Suppressor macrophage treated with lipopolysaccharide for 1 hour (primary cell): ENCODE measurements around the gene TPCN2.

Experiments
- DNase-seq, 3 donors: peaks; one replicate each; pipeline ENCODE4 v3.0.0-alpha.2; 2020 to 2022

The TPCN2 gene

GRCh38 chr11:69058511-69059270 lies 10.0 kb downstream of the TPCN2 start:
- no peak for DNase-seq

DNA sequence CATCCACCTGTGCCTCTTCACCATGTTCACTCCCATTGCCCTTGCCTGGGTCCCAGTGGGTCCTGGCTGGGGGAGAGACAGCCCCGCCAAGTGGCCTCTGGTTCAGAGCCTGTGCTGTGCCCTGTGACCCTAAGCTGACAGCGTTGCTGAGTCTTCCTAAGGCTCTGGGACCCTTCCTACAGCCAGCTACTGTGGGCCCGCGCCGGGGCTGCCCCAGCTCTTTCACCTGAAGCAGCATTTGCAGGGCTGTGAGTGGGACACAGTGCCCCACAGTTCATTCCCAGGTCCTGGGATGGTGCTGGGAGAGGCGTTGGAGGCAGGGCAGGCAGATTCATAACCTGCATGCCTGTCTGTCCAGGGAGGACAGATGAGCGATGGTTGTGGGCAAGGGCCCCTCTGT lies 10.7 kb downstream of the TPCN2 start:
- no peak for DNase-seq

DNA sequence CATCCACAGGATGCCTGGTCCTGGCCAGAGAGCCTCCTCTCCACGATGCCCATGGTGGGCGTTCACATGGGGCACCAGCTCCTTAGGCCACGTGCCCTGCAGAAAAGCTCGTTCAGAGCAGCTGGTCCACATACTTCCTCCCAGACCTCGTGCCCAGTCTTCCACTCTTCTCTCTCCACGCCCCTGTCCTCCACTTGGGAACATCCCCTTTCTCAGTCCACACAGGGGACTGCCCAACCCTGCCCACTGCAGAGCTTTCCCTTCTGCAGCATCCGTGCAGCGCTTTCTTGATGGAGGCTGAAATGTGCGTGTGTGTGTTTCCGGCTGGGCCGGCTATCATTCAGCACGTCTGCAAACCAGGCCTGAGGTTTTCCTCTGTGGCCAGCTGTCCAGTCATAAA lies 11.3 kb downstream of the TPCN2 start:
- DNase-seq, result no peak

GRCh38 chr11:69060806-69061712 lies 12.3 kb downstream of the TPCN2 start:
- DNase-seq, result no peak

DNA sequence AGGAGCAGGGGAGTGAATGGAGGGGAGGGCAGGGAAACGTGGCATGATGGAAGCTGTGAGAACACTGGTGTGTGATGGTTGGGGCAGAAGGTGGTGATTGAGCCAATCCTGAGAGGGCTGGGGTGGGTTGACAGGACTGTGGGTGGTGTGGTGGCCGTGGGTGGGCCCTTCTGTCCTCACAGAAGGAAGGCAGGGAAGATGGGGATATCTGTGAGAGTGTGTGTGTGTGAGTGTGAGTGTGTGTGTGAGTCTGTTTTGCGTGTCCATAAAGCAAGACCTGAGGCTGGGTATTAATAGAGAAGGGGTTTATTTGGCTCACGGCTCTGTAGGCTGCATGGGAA lies 13.0 kb downstream of the TPCN2 start:
- no peak for DNase-seq

DNA sequence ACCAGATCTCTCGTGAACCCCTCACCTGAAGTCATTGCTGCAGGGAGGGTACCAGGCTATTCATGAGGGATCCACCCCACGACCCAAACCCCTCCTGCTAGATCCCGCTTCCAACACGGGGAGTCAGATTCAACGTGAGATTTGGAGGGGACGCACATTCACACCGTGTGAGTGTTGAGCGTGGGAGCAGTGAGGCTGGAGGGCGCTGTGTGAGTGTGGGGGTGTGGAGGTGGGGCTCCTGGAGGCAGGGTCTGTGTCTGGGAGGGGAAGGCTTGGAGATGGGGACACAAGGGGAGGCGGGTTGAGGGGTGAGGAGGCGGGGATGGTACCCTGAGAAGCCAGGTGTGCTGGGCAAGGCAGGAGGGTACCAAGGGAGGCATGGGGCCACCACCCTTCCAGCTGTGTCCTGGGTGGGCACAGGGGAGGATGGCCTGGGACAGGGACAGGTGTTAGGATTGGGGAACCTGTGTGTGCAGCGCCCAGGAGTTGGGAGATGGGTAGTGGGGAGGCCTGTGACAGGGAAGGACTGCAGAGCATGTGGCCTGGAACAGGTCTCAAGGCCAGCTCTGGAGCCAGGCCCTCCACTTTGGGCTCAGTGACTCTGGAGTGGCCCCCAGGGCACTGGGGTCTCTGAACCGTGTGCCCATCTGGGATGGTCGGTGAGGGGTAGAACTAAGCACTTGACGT lies 13.6 kb downstream of the TPCN2 start:
- DNase-seq, result no peak

GRCh38 chr11:69062873-69063651 lies 14.3 kb downstream of the TPCN2 start:
- no peak for DNase-seq

DNA sequence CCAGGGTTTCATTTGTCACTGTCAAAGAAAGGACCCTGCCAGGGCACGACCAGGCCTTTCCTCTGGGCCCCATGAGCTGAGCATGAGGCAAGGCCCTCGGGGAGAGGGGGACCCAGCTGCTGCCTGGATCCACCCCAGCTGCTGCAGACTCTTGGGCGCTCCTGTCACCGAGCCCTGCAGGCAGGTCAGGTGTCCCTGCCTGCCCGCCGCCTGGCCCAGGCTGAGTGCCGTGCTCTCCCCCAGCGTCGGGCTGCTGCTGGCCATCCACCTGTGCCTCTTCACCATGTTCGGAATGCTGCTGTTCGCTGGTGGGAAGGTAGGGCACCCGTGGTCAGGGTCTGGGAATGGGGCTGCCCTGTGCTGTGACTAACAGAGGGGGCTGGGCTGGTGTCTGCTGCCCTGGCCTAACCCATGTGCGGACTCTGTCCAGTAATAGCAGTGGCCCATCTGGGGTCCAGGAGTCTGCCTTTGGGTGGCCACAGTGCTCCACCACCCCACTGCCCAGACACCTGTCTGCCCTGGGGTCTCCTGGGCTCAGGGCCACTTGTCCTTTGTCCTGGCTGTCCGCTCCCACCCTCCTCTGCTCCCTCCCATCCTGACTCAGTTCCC lies 15.0 kb downstream of the TPCN2 start:
- DNase-seq, result no peak

- no peak for DNase-seq
Observed at GRCh38 chr11:69064394-69064957, 15.7 kb downstream of the TPCN2 start.

DNA sequence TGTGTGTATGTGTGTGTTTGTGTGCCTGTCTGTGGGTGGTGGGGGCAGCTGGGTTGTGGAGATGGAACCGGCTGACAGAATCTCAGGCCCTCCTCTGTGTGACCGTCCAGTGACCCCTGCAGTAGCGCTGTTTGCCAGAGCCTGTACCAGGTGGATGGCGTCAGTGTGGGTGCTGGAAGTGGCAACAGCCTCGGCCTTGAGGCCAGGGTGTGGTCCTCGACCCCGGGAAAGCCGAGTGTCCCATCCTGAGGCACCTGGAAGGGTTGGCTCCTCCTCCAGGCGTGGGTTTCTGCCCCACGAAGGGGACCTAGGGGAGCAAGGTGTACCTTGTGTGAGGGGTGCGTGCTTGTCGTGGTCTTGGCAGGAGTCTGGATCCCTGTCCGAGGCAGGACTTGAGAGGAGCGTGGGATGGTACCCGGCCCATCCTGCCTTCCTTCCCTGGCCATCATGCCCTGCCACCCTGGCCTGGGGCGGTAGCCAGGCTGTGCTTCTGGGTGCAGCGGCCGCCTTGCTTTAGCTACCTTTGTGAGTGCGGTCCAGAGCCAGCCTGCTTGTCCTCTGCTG lies 16.5 kb downstream of the TPCN2 start:
- no peak for DNase-seq

DNA sequence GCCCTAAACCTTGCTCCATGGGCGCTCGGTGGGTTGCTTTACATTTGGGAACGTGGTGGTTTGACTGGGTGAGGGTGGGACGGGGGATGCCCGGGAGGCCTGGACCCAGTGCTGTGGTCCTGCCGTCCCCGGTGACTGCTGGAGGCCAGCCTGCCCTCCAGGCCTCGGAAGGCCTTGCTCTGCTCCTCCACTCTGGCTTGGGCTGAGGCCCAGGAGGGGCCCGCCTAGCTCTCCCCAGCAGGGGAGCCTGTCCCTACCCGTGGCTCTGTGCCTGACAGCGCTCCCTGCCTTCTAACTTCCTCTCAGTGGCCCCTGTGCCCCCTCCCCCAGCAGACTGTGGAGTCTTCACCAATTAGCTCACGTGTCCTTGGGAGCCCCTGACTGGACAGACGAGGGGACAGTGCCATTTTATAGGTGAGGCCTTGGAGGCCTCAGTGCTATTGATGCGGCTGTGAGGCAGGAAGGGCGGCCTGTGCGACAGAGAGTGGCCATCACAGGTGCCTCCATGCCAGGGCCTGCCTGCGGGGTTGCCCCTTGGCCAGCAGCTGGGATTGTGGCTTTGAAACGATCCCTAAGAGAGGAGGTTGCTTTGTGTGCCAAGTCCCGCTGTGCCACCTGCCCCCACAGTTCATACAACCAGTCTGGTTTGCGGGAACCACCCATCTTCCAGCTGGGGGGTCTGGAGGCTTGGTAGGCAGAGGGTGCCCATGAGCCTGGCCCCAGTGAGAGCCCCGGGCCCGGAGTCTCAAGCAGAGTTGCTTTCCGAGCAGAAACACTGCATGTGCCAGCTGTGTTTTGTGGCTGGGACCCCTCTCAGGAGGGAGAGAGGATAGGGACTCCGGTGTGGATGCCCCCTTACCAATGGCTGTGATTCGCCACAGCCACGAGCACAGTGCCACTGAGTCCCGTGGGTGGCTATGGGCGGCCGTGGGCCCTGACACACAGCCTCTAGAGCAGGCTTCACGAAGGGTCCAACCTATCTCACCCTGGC lies 17.7 kb downstream of the TPCN2 start:
- DNase-seq, result no peak

- no peak for DNase-seq
Observed at GRCh38 chr11:69067200-69067599, 18.5 kb downstream of the TPCN2 start.

DNA sequence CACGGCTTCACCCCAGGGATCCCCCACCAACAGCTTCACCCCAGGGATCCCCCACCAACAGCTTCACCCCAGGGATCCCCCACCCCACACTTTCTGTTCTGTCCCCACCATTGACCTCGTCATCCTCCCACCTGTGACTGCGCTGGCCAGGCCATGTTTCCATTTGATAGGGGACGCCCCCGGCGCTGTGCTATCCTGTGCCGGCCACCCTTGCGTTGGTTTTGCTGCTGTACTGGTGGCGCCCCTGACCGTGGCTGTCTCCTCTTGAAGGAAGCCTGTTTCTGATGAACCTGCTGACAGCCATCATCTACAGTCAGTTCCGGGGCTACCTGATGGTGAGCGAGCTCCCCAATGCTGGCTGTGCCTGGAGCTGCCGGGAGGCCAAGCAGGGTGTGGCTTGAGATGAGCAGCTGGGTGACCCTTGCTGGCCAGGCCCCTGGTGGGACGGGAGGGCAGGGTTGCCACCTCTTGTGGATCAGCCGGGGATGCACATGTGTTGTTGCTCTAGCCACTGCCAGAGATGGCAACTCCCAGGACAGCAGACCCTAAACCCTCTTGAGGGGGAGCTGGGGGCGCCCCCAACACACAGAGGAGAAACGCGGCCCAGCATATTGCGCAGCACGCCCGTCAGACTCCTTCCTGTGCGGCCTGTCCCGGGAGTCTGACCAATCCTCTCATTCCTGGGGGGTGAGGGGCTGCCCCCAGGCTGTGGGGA lies 22.5 kb downstream of the TPCN2 start:
- DNase-seq, result no peak

- DNase-seq, result no peak
Observed at GRCh38 chr11:69071956-69072355, 23.2 kb downstream of the TPCN2 start.

DNA sequence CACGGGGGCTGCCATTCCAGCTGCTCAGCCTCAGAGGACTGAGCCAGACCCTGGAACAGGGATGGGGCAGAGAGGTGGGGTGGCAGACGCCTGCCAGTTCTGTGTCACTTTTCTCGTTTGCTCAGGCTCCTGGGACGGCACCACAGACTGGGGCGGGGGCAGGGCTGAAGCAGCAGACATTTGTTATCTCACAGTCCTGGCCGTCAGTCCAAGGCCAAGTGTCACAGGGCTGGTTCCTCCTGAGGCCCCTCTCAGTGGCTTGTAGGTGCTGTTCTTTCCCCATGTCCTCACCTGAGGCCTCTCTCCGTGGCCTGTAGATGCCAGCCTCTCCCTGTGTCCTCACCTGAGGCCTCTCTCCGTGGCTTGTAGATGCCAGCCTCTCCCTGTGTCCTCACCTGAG lies 24.7 kb downstream of the TPCN2 start:
- no peak for DNase-seq

DNA sequence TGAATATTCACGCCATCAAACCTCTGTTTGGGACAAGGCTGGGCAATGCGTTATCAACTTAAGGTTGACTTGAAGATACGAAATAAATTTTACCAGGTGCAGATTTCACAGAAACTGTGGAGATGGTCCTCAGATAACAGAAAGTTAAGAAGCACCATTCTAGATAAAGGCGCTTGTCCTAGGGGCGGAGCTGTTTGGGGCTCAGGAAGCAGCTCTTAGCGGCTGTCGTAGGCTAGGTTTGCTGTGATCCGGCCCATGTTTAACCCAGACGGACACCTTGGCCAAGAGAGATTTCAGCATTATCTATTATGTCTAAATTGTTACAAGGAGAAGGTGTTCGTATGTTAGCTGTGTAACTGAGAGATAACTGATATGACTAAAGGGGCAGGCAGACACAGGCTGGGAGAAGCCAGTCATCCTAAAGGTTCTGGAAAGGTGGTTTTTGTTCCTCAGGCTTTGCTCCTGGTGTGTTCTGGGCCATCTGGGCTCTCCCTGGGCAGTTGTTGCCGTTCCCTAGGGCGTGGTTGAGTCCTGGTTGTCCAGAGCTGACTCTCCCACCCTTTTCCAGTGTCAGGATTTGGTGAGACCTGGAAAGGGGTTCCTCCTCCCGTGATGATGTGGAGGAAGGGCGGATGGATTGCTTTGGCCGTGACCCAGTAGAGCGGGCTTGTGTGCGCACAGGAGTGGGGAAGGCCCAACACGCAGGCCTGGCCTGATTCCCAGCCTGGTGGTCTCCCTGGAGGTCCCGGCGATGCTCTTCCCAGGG lies 25.8 kb downstream of the TPCN2 start:
- no peak for DNase-seq

DNA sequence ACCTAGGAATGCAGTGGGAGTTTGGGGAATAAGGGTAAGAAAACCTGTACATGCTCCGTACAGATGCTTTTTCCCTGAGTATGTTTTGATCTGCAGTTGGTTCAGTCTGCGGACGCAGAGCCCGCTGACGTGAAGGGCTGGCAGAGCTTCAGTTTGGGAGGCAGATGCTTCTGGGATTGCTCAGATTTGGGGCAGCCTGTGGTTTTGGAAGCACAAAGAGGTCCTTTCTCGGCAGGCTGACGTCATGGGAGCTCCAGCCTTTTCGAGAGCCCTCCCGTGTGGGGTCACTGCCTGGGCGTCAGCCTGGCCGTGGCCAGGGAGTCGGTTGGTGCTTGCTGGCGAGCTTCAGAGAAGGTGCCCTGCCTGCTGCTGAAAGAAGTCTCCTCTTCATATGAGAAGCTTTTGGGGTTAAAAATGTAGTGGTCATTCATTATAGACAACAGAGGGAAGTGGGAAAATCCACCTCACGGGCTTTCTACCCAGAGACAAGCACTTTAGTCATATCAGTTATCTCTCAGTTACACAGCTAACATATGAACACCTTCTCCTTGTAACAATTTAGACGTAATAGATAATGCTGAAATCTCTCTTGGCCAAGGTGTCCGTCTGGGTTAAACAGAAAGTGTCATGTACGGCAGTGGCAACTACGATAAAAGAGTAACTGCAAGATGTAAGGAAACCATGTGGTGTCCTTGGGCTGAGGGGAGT lies 26.8 kb downstream of the TPCN2 start:
- DNase-seq, result peak in 1 of 3 donors; percentile 15

DNA sequence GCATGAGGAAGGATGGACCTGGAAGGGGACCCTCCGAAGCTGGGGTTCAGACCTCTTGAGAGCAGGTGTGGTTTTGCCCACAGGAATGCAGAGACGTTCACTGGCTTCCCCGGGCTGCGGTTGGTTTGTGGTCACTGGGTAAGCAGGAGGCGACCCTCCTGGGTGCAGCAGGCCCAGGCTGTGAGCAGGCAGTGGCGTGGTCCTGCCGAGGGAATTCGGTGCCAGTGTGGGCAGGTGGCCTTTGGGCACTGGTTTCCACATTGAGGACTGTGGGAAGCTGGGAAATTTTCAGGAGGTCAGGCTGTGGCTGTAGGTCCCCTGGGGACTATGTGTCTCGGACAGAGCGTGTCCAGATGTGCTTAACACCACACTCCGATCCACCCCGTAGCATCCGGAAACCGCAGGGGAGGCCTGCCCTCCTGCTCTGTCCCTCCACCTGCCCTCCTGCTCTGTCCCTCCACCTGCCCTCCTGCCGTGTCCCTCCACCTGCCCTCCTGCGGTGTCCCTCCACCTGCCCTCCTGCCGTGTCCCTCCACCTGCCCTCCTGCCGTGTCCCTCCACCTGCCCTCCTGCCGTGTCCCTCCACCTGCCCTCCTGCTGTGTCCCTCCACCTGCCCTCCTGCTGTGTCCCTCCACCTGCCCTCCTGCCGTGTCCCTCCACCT lies 27.5 kb downstream of the TPCN2 start:
- DNase-seq, result no peak
